Activated CD4-positive, alpha-beta T cell treated with anti-CD3 and anti-CD28 coated beads, Interleukin-2, amount 50 U/mL, for 16 hours (primary cell): ENCODE data around the gene AP4S1.

Experiments used
- DNase-seq: peaks from one replicate; pipeline ENCODE4 v3.0.0-alpha.2; 2020

Gene AP4S1

DNA sequence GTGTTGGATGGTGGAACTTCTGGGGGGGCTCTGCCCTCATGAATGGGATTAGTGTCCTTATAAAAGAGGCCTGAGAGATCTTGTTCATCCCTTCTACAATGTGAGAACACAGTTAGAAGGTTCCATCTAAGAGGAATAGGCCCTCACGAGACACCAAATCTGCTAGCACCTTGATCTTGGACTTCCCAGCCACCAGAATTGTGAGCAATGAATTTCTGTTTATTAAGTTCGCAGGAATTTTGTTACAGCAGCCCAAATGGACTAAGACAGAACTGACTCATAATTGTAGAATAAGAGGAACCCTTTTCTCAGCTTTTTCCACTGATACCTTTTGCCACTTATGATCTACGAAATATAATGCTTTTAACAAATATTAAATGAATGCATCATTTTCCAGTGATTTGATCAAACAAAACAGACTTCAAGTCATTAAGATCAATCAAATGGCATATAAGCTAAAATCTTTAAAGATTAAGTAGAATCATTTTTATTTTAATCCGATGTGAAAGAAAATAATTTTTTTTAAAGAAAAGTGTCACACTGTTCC lies 113.9 kb downstream of the AP4S1 start:
- DNase-seq = no peak

DNA sequence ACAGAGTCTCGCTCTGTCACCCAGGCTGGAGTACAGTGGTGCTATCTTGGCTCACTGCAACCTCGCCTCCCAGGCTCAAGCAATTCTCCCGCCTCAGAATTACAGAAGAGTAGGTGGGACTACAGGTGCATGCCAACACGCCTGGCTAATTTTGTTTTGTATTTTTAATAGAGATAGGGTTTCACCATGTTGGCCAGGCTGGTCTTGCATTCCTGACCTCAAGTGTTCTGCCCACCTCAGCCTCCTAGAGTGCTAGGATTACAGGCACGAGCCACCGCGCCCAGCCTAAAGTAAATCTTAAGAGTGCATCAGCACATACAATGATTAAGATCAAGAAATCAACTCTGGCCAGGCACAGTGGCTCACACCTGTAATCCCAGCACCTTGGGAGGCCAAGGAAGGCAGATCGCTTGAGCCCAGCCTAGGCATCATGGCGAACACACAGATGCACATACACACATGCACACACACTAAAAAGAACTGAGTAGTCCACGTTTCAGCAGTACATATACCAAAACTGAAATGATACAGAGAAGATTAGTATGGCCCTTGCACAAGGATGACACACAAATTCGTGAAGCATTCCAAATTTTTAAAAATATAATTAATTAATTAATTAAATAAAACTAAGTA lies 117.1 kb downstream of the AP4S1 start:
- DNase-seq = no peak
